ENCODE measurements around the gene KLRF1. TPM values are rescaled to one million over a fixed set of nuclear protein-coding genes. Genes with fewer than 3 reads are reported as not detected.

KLRF1 gene
- total and polyA plus RNA-seq, 12 donors: 0.17 to 0.61 (median 0.42) TPM; not detected in 7

- H3K27me3 ChIP-seq: no peaks in the 10 kb centered on the region
- no peak for DNase-seq
- no peaks in the 10 kb centered on the region for H3K36me3 ChIP-seq (replicated peaks in 1 of 2)
- 82 to 90% (median 82%) methylated on average over 1 of the region's 1 CpG for WGBS, 4 donors
- no peaks in the 10 kb centered on the region for H3K4me1 ChIP-seq (replicated peaks in 1 of 2)
- H3K27ac ChIP-seq: no peak overlapping the region
- intact Hi-C loops (cut with DNase I): no loop called here
- H3K9me3 ChIP-seq (replicated peaks in 1 of 3): no peaks in the 10 kb centered on the region
- H3K4me3 ChIP-seq: no peak overlapping the region
- TF ChIP-seq POLR2A (IDR thresholded peaks at IDR 0.05): no peak
- TF ChIP-seq, protein P1, sequence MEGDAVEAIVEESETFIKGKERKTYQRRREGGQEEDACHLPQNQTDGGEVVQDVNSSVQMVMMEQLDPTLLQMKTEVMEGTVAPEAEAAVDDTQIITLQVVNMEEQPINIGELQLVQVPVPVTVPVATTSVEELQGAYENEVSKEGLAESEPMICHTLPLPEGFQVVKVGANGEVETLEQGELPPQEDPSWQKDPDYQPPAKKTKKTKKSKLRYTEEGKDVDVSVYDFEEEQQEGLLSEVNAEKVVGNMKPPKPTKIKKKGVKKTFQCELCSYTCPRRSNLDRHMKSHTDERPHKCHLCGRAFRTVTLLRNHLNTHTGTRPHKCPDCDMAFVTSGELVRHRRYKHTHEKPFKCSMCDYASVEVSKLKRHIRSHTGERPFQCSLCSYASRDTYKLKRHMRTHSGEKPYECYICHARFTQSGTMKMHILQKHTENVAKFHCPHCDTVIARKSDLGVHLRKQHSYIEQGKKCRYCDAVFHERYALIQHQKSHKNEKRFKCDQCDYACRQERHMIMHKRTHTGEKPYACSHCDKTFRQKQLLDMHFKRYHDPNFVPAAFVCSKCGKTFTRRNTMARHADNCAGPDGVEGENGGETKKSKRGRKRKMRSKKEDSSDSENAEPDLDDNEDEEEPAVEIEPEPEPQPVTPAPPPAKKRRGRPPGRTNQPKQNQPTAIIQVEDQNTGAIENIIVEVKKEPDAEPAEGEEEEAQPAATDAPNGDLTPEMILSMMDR (IDR thresholded peaks at IDR 0.05): no peak
Observed at GRCh38 chr12:9799961-9800360, 27.3 kb upstream of the KLRF1 start.

- no peak overlapping the region for H3K4me3 ChIP-seq
- no peaks in the 10 kb centered on the region for H3K4me1 ChIP-seq (replicated peaks in 1 of 2)
- WGBS, 4 donors: 86 to 90% (median 88%) methylated on average over 2 of the region's 2 CpGs
- no peak overlapping the region for H3K27ac ChIP-seq
- no peaks in the 10 kb centered on the region for H3K9me3 ChIP-seq (replicated peaks in 1 of 3)
- DNase-seq: no peak
- no peaks in the 10 kb centered on the region for H3K27me3 ChIP-seq
- no peaks in the 10 kb centered on the region for H3K36me3 ChIP-seq (replicated peaks in 1 of 2)
- intact Hi-C loops (cut with DNase I): no loop called here
- TF ChIP-seq, protein P1 (IDR thresholded peaks at IDR 0.05): no peak
- no peak for TF ChIP-seq POLR2A (IDR thresholded peaks at IDR 0.05)
Observed at GRCh38 chr12:9805883-9806282, 21.4 kb upstream of the KLRF1 start.

- TF ChIP-seq, protein P1 (IDR thresholded peaks at IDR 0.05): no peak
- no peak for TF ChIP-seq POLR2A (IDR thresholded peaks at IDR 0.05)
- intact Hi-C loops (cut with DNase I): no loop called here
- Histone ChIP-seq H3K27me3 (no peaks in the 10 kb centered on the region), H3K27ac (no peak overlapping the region), H3K9me3 (replicated peaks in 1 of 3) (no peaks in the 10 kb centered on the region), H3K4me1 (replicated peaks in 1 of 2) (no peaks in the 10 kb centered on the region), H3K4me3 (no peak overlapping the region), H3K36me3 (replicated peaks in 1 of 2) (no peaks in the 10 kb centered on the region)
- DNase-seq: no peak
- 72 to 78% (median 75%) methylated on average over 4 of the region's 4 CpGs for WGBS, 4 donors
Observed at GRCh38 chr12:9806714-9807113, 20.6 kb upstream of the KLRF1 start.

GRCh38 chr12:9808504-9808903, 18.8 kb upstream of the KLRF1 start:
- intact Hi-C loops (cut with DNase I): no loop called here
- 60 to 67% (median 63%) methylated on average over 3 of the region's 3 CpGs for WGBS, 4 donors
- H3K27ac ChIP-seq: no peak overlapping the region

GRCh38 chr12:9809338-9809737, 17.9 kb upstream of the KLRF1 start:
- Histone ChIP-seq H3K36me3 (replicated peaks in 1 of 2) (no peaks in the 10 kb centered on the region), H3K4me3 (no peak overlapping the region), H3K9me3 (replicated peaks in 1 of 3) (no peaks in the 10 kb centered on the region), H3K27me3 (no peaks in the 10 kb centered on the region), H3K27ac (no peak overlapping the region), H3K4me1 (replicated peaks in 1 of 2) (no peaks in the 10 kb centered on the region)
- WGBS, 4 donors: 77 to 82% (median 79%) methylated on average over 4 of the region's 4 CpGs
- no peak for DNase-seq
- TF ChIP-seq, protein P1 (IDR thresholded peaks at IDR 0.05): no peak
- TF ChIP-seq POLR2A (IDR thresholded peaks at IDR 0.05): no peak
- intact Hi-C loops (cut with DNase I): no loop called here

More at GRCh38 chr12:9808504-9808903, 18.8 kb upstream of the KLRF1 start:
- no peaks in the 10 kb centered on the region for H3K9me3 ChIP-seq (replicated peaks in 1 of 3)
- no peak for TF ChIP-seq POLR2A (IDR thresholded peaks at IDR 0.05)
- H3K36me3 ChIP-seq (replicated peaks in 1 of 2): no peaks in the 10 kb centered on the region
- no peaks in the 10 kb centered on the region for H3K4me1 ChIP-seq (replicated peaks in 1 of 2)
- H3K27me3 ChIP-seq: no peaks in the 10 kb centered on the region
- H3K4me3 ChIP-seq: no peak overlapping the region
- DNase-seq: no peak
